ENCODE results near the gene CCSAP. TPM values are rescaled to one million over a fixed set of nuclear protein-coding genes. Genes with fewer than 3 reads are reported as not detected.

Gene CCSAP
- total and polyA plus RNA-seq, 10 of the 15 experiments (the other 5 are each of a cell fraction or from before 2014, with no cell fraction given), result 0.75 to 3.4 (median 2.8) TPM

DNA sequence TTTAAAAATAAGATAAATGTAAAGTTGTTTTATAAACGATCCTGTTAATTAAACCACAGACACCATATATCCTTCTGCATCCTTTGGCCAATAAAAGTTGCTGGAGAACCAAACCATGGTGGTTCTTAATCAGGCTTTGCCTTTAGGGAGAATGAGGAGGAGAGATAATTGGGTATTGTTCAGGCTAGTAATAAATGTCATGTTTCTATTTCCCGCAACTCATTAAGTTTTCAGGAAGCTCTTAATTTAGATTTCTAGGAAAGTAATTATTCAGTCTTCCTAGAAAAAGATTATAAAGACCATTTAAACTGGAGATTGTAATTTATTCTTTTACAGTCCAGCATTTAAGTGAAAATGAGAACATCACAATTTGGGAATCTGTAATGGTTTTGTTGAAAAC is 37.5 kb downstream of the CCSAP start:
- CTCF ChIA-PET, result no interaction called here
- H3K9me3 ChIP-seq (replicated peaks; ENCODE audit: control insufficient read depth, insufficient read depth, low read length), result no peaks in the 10 kb centered on the region
- intact Hi-C loops (cut with micrococcal nuclease; ENCODE audit: unreplicated experiment), result no loop called here
- H3K4me3 ChIP-seq, result no peak overlapping the region
- WGBS (ENCODE audit: insufficient coverage, insufficient replicate concordance, low lambda C conversion rate, missing lambda C conversion rate), result 74% methylated on average over 2 of the region's 2 CpGs
- RAD21 ChIA-PET (ENCODE audit: unreplicated experiment), result no interaction called here
- FAIRE-seq, result no peak
- no peak for DNase-seq (ENCODE audit: low read depth, low spot score)
- H4K20me1 ChIP-seq (ENCODE audit: control insufficient read depth, insufficient read depth), result no peaks in the 10 kb centered on the region
- POLR2A ChIA-PET, result no interaction called here
- no peaks in the 10 kb centered on the region for H3K27me3 ChIP-seq (replicated peaks in 1 of 2; ENCODE audit: control insufficient read depth in 2 of 2, insufficient read depth in 2 of 2, low read length in 1 of 2)
- H3K36me3 ChIP-seq (ENCODE audit: control insufficient read depth in 2 of 2, insufficient read depth in 2 of 2, low read length in 1 of 2), result peaks cover 0 to 7% of the 10 kb centered on the region in 2 experiments; a peak in 2 of 4 replicates
- H2AFZ ChIP-seq (ENCODE audit: control insufficient read depth, low read depth, low read length), result no peak overlapping the region
- no peaks in the 10 kb centered on the region for H3K4me1 ChIP-seq (ENCODE audit: control insufficient read depth, insufficient read depth, low read length)
- no peak overlapping the region for H3K9ac ChIP-seq (ENCODE audit: control insufficient read depth, insufficient read depth, low read length)
- H3K4me2 ChIP-seq (ENCODE audit: control insufficient read depth, insufficient read depth), result no peak overlapping the region
- in situ Hi-C loops (cut with MboI), result no loop called here
- no peak overlapping the region for H3K27ac ChIP-seq (ENCODE audit: control insufficient read depth, insufficient read depth)
- SMC1A ChIA-PET (ENCODE audit: uncharacterized antibody, unreplicated experiment), result no interaction called here
- BruUV-seq (replicated peaks), result no TSS peak
- no peaks in the 10 kb centered on the region for H3K79me2 ChIP-seq (ENCODE audit: control insufficient read depth, insufficient read depth, low read length)
- TF ChIP-seq, protein P1, sequence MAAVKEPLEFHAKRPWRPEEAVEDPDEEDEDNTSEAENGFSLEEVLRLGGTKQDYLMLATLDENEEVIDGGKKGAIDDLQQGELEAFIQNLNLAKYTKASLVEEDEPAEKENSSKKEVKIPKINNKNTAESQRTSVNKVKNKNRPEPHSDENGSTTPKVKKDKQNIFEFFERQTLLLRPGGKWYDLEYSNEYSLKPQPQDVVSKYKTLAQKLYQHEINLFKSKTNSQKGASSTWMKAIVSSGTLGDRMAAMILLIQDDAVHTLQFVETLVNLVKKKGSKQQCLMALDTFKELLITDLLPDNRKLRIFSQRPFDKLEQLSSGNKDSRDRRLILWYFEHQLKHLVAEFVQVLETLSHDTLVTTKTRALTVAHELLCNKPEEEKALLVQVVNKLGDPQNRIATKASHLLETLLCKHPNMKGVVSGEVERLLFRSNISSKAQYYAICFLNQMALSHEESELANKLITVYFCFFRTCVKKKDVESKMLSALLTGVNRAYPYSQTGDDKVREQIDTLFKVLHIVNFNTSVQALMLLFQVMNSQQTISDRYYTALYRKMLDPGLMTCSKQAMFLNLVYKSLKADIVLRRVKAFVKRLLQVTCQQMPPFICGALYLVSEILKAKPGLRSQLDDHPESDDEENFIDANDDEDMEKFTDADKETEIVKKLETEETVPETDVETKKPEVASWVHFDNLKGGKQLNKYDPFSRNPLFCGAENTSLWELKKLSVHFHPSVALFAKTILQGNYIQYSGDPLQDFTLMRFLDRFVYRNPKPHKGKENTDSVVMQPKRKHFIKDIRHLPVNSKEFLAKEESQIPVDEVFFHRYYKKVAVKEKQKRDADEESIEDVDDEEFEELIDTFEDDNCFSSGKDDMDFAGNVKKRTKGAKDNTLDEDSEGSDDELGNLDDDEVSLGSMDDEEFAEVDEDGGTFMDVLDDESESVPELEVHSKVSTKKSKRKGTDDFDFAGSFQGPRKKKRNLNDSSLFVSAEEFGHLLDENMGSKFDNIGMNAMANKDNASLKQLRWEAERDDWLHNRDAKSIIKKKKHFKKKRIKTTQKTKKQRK (IDR thresholded peaks at IDR 0.05; ENCODE audit: low read depth, low read length), result no peak
- TF ChIP-seq MXI1 (IDR thresholded peaks at IDR 0.05; ENCODE audit: low read depth, low read length) (no peak), SP1 (IDR thresholded peaks at IDR 0.05; ENCODE audit: low read depth, low read length) (no peak), STAT1 (conservative IDR thresholded peaks at IDR 0.05) (no peak), RAD51 (IDR thresholded peaks at IDR 0.05) (no peak), BACH1 (IDR thresholded peaks at IDR 0.05; ENCODE audit: borderline replicate concordance) (no peak), ATF7 (IDR thresholded peaks at IDR 0.05; ENCODE audit: low read depth) (no peak), CBX5 (IDR thresholded peaks at IDR 0.05; ENCODE audit: low read depth) (no peak), POU2F2 (IDR thresholded peaks at IDR 0.05; ENCODE audit: borderline replicate concordance, low read depth, low read length) (no peak)
- TF ChIP-seq, protein P2, sequence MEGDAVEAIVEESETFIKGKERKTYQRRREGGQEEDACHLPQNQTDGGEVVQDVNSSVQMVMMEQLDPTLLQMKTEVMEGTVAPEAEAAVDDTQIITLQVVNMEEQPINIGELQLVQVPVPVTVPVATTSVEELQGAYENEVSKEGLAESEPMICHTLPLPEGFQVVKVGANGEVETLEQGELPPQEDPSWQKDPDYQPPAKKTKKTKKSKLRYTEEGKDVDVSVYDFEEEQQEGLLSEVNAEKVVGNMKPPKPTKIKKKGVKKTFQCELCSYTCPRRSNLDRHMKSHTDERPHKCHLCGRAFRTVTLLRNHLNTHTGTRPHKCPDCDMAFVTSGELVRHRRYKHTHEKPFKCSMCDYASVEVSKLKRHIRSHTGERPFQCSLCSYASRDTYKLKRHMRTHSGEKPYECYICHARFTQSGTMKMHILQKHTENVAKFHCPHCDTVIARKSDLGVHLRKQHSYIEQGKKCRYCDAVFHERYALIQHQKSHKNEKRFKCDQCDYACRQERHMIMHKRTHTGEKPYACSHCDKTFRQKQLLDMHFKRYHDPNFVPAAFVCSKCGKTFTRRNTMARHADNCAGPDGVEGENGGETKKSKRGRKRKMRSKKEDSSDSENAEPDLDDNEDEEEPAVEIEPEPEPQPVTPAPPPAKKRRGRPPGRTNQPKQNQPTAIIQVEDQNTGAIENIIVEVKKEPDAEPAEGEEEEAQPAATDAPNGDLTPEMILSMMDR (IDR thresholded peaks at IDR 0.05 in 2 of 3, conservative IDR thresholded peaks at IDR 0.05 in 1 of 3; ENCODE audit: control insufficient read depth in 2 of 3, extremely low read depth in 1 of 3, insufficient read depth in 1 of 3, low read depth in 3 of 3, low read length in 3 of 3), result no peak
- no peak for ATAC-seq

All from GM12878 (cell line).